ENCODE measurements around the gene AP2A1. TPM values are rescaled to one million over a fixed set of nuclear protein-coding genes. Genes with fewer than 3 reads are reported as not detected.

The AP2A1 gene
- total RNA-seq, 3 donors from 2014 or later (not counting 1 experiment from before 2014, with no cell fraction given), result 137 to 163 (median 161) TPM

- no peak for TF ChIP-seq CTCF (IDR thresholded peaks at IDR 0.05)
- no peak overlapping the region for H3K4me3 Mint-ChIP-seq
- H3K9me3 Mint-ChIP-seq, result no peaks in the 10 kb centered on the region
- Histone ChIP-seq H3K36me3 (ENCODE audit: control insufficient read depth, insufficient read depth, low read length) (peaks cover 14% of the 10 kb centered on the region), H3K27me3 (ENCODE audit: control insufficient read depth, insufficient read depth, low read length) (no peaks in the 10 kb centered on the region), H3K27ac (ENCODE audit: low read length) (no peak overlapping the region), H3K4me3 (ENCODE audit: low read length) (no peak overlapping the region), H3K4me1 (ENCODE audit: control insufficient read depth, insufficient read depth, low read length) (peaks cover 21% of the 10 kb centered on the region), H3K9me3 (ENCODE audit: control insufficient read depth, insufficient read depth, low read length) (no peaks in the 10 kb centered on the region)
- peaks cover 19 to 26% of the 10 kb centered on the region in 2 donors for H3K4me1 Mint-ChIP-seq
- peak overlapping the region in 1 of 2 donors; percentile 38 for H3K27ac Mint-ChIP-seq
- intact Hi-C loops (cut with micrococcal nuclease), result loop anchor here (2.0 kb wide), 1 partner anchor 13 kb away; the partner anchor contains the start of gene PNKP
- no peaks in the 10 kb centered on the region for H3K36me3 Mint-ChIP-seq
- no peaks in the 10 kb centered on the region for H3K27me3 Mint-ChIP-seq (ENCODE audit: low read depth in 2 of 2)
- 94% methylated on average over 10 of the region's 10 CpGs for WGBS (ENCODE audit: insufficient coverage)
- no peak for DNase-seq
- ATAC-seq, result no peak
Observed at GRCh38 chr19:49853852-49854377, 87.1 kb downstream of the AP2A1 start.

- Histone ChIP-seq H3K4me3 (ENCODE audit: low read length) (no peak overlapping the region), H3K36me3 (ENCODE audit: control insufficient read depth, insufficient read depth, low read length) (peaks cover 15% of the 10 kb centered on the region), H3K4me1 (ENCODE audit: control insufficient read depth, insufficient read depth, low read length) (peaks cover 21% of the 10 kb centered on the region), H3K27ac (ENCODE audit: low read length) (no peak overlapping the region), H3K9me3 (ENCODE audit: control insufficient read depth, insufficient read depth, low read length) (no peaks in the 10 kb centered on the region), H3K27me3 (ENCODE audit: control insufficient read depth, insufficient read depth, low read length) (no peaks in the 10 kb centered on the region)
- no peaks in the 10 kb centered on the region for H3K27me3 Mint-ChIP-seq (ENCODE audit: low read depth in 2 of 2)
- DNase-seq (no peak), ATAC-seq (no peak)
- H3K27ac Mint-ChIP-seq, result no peak overlapping the region
- no peaks in the 10 kb centered on the region for H3K9me3 Mint-ChIP-seq
- TF ChIP-seq CTCF (IDR thresholded peaks at IDR 0.05), result no peak
- intact Hi-C loops (cut with micrococcal nuclease), result no loop called here
- 94% methylated on average over 39 of the region's 39 CpGs for WGBS (ENCODE audit: insufficient coverage)
- no peak overlapping the region for H3K4me3 Mint-ChIP-seq
- H3K36me3 Mint-ChIP-seq, result no peaks in the 10 kb centered on the region
- H3K4me1 Mint-ChIP-seq, result peaks cover 15 to 21% of the 10 kb centered on the region in 2 donors
Observed at GRCh38 chr19:49854378-49855263, 87.8 kb downstream of the AP2A1 start.

GRCh38 chr19:49855277-49855675 lies 88.5 kb downstream of the AP2A1 start:
- WGBS (ENCODE audit: insufficient coverage), result 92% methylated on average over 12 of the region's 12 CpGs
- no peak overlapping the region for H3K27ac ChIP-seq (ENCODE audit: low read length)
- peak overlapping the region; percentile 14 to 52 for H3K27ac Mint-ChIP-seq
- no peaks in the 10 kb centered on the region for H3K27me3 Mint-ChIP-seq (ENCODE audit: low read depth in 2 of 2)
- H3K4me3 Mint-ChIP-seq, result no peak overlapping the region
- H3K27me3 ChIP-seq (ENCODE audit: control insufficient read depth, insufficient read depth, low read length), result no peaks in the 10 kb centered on the region
- peaks cover 17% of the 10 kb centered on the region for H3K4me1 ChIP-seq (ENCODE audit: control insufficient read depth, insufficient read depth, low read length)
- intact Hi-C loops (cut with micrococcal nuclease), result no loop called here
- H3K36me3 ChIP-seq (ENCODE audit: control insufficient read depth, insufficient read depth, low read length), result peaks cover 15% of the 10 kb centered on the region
- H3K4me3 ChIP-seq (ENCODE audit: low read length), result no peak overlapping the region
- H3K4me1 Mint-ChIP-seq, result peaks cover 11 to 15% of the 10 kb centered on the region in 2 donors
- DNase-seq, result no peak
- H3K36me3 Mint-ChIP-seq, result no peaks in the 10 kb centered on the region
- H3K9me3 Mint-ChIP-seq, result no peaks in the 10 kb centered on the region
- ATAC-seq, result no peak
- no peaks in the 10 kb centered on the region for H3K9me3 ChIP-seq (ENCODE audit: control insufficient read depth, insufficient read depth, low read length)
- TF ChIP-seq CTCF (IDR thresholded peaks at IDR 0.05), result no peak
